Left cardiac atrium (tissue), 4 donors: ENCODE measurements around the gene KCNA2. TPM values are rescaled to one million over a fixed set of nuclear protein-coding genes. Genes with fewer than 3 reads are reported as not detected.

Source experiments
- ATAC-seq, 2 donors: fragments of 200-7000 bp; cut with Tn5 transposase; one replicate each; pipeline ENCODE4 v1.9.1; 2020; ENCODE audit warnings: mild to moderate bottlenecking in 2 of 2, moderate library complexity in 2 of 2
- DNase-seq: peaks from one replicate; pipeline ENCODE4 v3.0.0-alpha.2; 2020
- intact Hi-C, 2 donors: fragments of 100-400 bp; cut with DNase I; formaldehyde crosslinking; loops; one replicate each; pipeline versions ENCODE4 v1.14.1 to v1.15.1; 2022 to 2023
- total RNA-seq, 2 donors: library from RNA; stranded (reverse); fragmentation: NEBNext Ultra II Directional; extraction: Animal tissue kit (Norgen Biotek cat#: 25700); gene quantifications; one replicate each; pipeline ENCODE4 v1.2.1, GENCODE V29; 2021
- donor health status: DM: no; HTN: yes; CAD: no.
- donor health status: DM: no; HTN: yes; CAD: no; lungs with severe emphysema.
- donor health status: DM: yes; HTN: yes; CAD: no.
- donor health status: Dilated cardiomyopathy.

KCNA2 gene
- total RNA-seq, 2 donors from 2014 or later = 0.60 to 1.8 TPM

- no peak for DNase-seq
- intact Hi-C loops = loop anchor here in 1 of 2 donors (10.0 kb wide), 1 partner anchor 53 kb away; no protein-coding TSS in a partner anchor
- ATAC-seq = no peak
These were observed 1.5 kb upstream of the KCNA2 start for GRCh38 chr1:110607536-110608230.

GRCh38 chr1:110606657-110607535 lies 738 bp upstream of the KCNA2 start:
- peak; percentile 37 to 39 for ATAC-seq
- DNase-seq = no peak
- intact Hi-C loops = loop anchor here in 1 of 2 donors (10.0 kb wide), 1 partner anchor 52 kb away; no protein-coding TSS in a partner anchor

- no peak for ATAC-seq
- DNase-seq = no peak
- intact Hi-C loops = loop anchor here in 1 of 2 donors (10.0 kb wide), 1 partner anchor 51 kb away; no protein-coding TSS in a partner anchor
These were observed 712 bp downstream of the KCNA2 start for GRCh38 chr1:110605446-110605845.

GRCh38 chr1:110604586-110605148 lies 1.5 kb downstream of the KCNA2 start:
- intact Hi-C loops = loop anchor here in 1 of 2 donors (10.0 kb wide), 1 partner anchor 50 kb away; no protein-coding TSS in a partner anchor
- no peak for ATAC-seq
- no peak for DNase-seq

- DNase-seq (no peak), ATAC-seq (no peak)
- intact Hi-C loops = loop anchor here in 1 of 2 donors (10.0 kb wide), 1 partner anchor 48 kb away; no protein-coding TSS in a partner anchor
These were observed 3.1 kb downstream of the KCNA2 start for GRCh38 chr1:110603058-110603457.

- intact Hi-C loops = loop anchor here in 1 of 2 donors (10.0 kb wide), 1 partner anchor 48 kb away; no protein-coding TSS in a partner anchor
- ATAC-seq = peak in 1 of 2 donors; percentile 31
- no peak for DNase-seq
These were observed 3.7 kb downstream of the KCNA2 start for GRCh38 chr1:110602466-110602865.

DNA sequence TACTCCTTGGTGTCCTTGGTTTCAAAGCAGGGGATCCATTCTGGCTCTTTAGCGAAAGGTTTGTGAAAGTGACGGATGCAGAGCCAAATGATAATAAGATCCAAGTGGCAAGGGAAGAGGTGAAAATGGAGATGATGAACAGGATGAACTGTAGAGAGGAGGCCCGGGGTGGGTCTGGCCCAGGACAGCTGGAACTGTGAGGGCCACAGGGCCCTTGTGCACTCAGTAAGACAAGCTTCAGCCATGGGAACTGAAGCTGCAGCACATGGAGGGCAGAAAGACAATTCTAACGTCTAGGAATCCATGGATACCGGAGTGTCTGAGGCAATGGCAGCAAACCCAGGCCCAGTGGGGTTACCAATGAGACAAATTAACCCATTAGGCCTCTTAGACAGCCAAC lies 4.8 kb downstream of the KCNA2 start:
- DNase-seq (no peak), ATAC-seq (no peak)
- intact Hi-C loops = loop anchor here in 1 of 2 donors (10.0 kb wide), 1 partner anchor 47 kb away; no protein-coding TSS in a partner anchor

- DNase-seq = no peak
- intact Hi-C loops = loop anchor here in 1 of 2 donors (10.0 kb wide), 1 partner anchor 46 kb away; no protein-coding TSS in a partner anchor
- no peak for ATAC-seq
These were observed 5.4 kb downstream of the KCNA2 start for GRCh38 chr1:110600716-110601115.

DNA sequence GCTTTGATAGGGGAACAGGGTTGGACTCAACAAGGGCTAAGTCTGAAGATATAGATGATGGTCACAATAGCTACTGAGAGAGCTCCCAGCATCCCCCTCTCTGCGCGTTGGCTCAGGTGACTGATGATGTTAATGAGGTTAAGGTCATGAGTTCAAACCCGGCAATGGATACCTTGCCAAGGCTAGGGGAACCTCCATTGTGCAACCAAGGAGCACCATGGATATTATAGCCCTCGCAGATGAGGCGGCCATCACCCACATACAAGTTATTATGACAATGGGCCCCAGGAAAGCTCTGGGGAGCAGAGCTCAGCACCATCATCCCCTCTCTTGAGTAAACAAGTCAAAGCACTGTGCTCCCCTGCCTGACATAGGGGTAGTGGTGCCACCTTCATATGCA lies 8.2 kb downstream of the KCNA2 start:
- no peak for DNase-seq
- intact Hi-C loops = no loop called here
- no peak for ATAC-seq

DNA sequence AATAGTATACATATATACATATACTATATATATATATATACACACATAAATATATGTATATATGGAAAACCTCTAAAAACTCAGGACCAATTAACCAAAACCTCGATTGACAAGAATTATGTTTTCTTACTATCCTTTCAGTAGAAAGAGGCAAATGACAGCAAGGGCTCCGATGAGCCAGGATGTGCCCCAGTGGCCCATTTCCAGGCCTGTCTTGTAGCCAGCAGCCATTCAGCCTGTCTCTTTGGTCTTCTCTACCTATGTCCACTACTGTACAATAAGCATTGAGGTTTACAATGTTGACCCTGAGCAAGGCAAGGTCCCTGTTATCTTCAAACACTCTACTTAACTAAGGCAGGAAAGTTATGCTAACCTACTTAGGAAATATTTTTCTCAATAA lies 9.8 kb downstream of the KCNA2 start:
- intact Hi-C loops = no loop called here
- DNase-seq (no peak), ATAC-seq (no peak)

GRCh38 chr1:110595353-110595710 lies 10.8 kb downstream of the KCNA2 start:
- intact Hi-C loops = no loop called here
- DNase-seq = no peak
- ATAC-seq = no peak

GRCh38 chr1:110594456-110595352 lies 11.5 kb downstream of the KCNA2 start:
- ATAC-seq = no peak
- DNase-seq = no peak
- intact Hi-C loops = no loop called here

DNA sequence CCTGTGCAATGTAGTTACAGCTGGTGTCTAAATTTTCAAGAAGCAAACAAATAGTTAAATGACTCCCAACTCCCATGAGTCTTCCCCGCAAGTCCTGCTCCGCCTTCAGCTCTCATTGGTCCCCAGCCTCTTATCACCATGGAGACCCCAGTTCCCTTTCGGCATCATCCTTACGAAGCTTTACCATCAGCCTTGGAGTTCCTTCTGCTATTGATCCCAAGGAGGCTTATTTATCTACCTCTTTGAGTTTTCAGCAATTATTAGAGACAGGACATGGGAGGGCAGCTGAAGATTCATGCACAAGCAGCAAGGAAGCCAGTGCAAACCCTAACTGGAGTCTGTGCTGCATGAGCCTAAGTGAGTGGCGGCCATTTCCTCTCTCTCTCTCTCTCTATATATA lies 12.3 kb downstream of the KCNA2 start:
- DNase-seq = no peak
- intact Hi-C loops = no loop called here
- no peak for ATAC-seq

DNA sequence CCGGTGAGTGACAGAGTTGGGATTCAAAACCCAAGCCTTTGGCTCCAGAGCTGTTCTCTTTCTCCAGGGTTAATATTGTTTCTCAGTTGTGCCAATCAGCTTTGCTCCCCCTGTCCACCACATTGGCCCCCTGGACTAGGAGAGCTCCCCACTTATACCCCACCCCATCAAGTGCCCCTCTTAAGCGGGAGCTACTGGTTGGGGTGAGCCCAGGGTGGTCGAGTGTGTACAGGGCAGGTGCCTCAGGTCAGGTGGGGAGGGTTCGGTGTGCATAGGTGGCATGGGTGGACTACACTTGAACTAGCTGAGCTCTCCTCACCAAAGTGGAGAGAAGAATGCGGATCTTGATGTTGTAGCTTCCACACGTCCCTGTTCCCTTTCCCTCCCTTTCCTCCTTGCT lies 14.2 kb downstream of the KCNA2 start:
- intact Hi-C loops = no loop called here
- no peak for DNase-seq
- no peak for ATAC-seq

- no peak for ATAC-seq
- intact Hi-C loops = no loop called here
- no peak for DNase-seq
These were observed 17.2 kb downstream of the KCNA2 start for GRCh38 chr1:110588991-110589390.

DNA sequence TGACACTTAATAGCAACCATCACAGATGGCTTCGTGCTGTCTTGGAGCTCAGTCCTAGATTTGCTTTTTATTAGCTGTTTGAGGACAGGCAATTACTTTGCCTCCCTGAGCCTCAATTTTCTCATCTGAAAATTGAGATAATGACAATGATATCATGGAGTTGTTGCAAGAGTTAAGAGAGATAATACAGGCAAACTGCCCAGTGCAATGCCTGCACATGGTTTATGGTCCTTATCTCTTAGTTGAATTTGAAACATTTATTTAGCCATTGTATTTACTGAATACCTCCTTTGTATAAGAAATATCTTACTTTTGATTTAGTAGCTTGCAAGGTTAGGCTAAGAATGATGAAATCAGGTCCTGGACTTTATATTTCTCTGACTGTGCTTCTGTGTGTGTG lies 17.7 kb downstream of the KCNA2 start:
- ATAC-seq (no peak), DNase-seq (no peak)
- intact Hi-C loops = no loop called here

DNA sequence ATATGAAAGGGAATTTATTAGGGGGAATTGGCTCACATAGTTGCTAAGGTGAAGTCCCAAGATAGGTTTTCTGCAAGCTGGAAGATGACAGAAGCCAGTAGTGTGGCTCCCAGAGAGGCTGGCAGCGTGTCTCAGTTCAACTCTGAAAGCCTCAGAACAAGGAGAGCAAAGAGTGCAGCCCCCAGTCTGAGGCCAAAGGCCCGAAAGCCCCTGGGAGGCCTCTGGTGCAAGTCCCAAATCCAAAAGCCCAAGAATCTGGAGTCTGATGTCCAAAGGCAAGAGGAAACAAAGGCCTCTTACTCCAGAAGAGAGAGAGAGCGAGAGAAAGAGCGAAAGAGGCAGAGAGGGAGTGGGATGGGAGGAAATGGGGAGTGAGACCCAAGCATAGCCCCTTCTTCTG lies 18.3 kb downstream of the KCNA2 start:
- no peak for ATAC-seq

DNA sequence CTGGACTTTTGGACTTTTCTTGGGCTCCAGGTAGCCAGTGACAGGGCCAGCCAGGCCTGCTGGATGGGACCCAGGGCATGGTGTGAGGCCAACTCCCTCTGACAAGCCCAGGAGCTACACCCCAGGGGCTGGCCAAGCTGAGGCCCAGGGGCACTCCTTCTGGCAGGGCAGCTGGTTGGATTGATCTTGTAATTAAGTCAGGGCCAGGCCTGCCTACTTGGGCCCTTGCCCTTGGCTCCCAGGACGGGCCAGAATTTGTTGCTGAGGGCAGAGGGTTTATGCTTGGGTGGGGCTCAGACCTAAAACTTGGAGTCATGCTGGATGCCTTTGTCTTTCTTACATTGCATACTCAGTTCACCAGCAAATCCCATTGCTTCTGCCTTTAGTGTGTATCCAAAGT lies 20.7 kb downstream of the KCNA2 start:
- ATAC-seq (peak in 1 of 2 donors; percentile 72), DNase-seq (no peak)
- intact Hi-C loops = no loop called here

More for the DNA sequence above, 18.3 kb downstream of the KCNA2 start:
- DNase-seq = no peak
- intact Hi-C loops = no loop called here

- intact Hi-C loops = no loop called here
- ATAC-seq (no peak), DNase-seq (no peak)
These were observed 22.1 kb downstream of the KCNA2 start for GRCh38 chr1:110584045-110584444.
